Natural killer cell (primary cell): Measurements from ENCODE around the gene MBP. TPM values are rescaled to one million over a fixed set of nuclear protein-coding genes. Genes with fewer than 3 reads are reported as not detected.

Experiments used
- ATAC-seq, 3 donors: fragments of 150-1000 bp in 2 of 3; fragments of 200-7000 bp in 1 of 3; cut with Tn5 transposase; 1 replicate in 1 of 3; 2 replicates in 2 of 3; pipeline ENCODE4 v1.10.0; 2021; ENCODE audit warnings: mild to moderate bottlenecking in 2 of 3, moderate library complexity in 2 of 3
- DNase-seq, 2 donors: peaks; one replicate each; pipeline versions ENCODE4 v3.0.0 to v3.0.0-alpha.2; 2013 to 2021; ENCODE audit warnings: mixed read lengths in 1 of 2
- H3K27ac ChIP-seq: one replicate; pipeline ENCODE4 v1.5.1; 2013; ENCODE audit warnings: mild to moderate bottlenecking, low read length
- H3K27me3 ChIP-seq: one replicate; pipeline ENCODE4 v1.6.1; 2013; ENCODE audit warnings: low read length; ENCODE audit not compliant: control insufficient read depth, insufficient read depth
- H3K36me3 ChIP-seq: one replicate; pipeline ENCODE4 v1.6.1; 2013; ENCODE audit warnings: low read length; ENCODE audit not compliant: control insufficient read depth, insufficient read depth
- H3K4me1 ChIP-seq: one replicate; pipeline ENCODE4 v1.6.1; 2013; ENCODE audit warnings: low read length; ENCODE audit not compliant: control insufficient read depth, insufficient read depth
- H3K4me3 ChIP-seq: one replicate; pipeline ENCODE4 v1.5.1; 2013; ENCODE audit warnings: low read length
- H3K9me3 ChIP-seq: one replicate; pipeline ENCODE4 v1.6.1; 2013; ENCODE audit warnings: low read length; ENCODE audit not compliant: control insufficient read depth, insufficient read depth
- H3K27ac Mint-ChIP-seq, 2 donors: one replicate each; pipeline ENCODE4 v1.8.0; 2022; ENCODE audit warnings: mild to moderate bottlenecking in 2 of 2, mixed read lengths in 2 of 2, moderate library complexity in 1 of 2
- H3K27me3 Mint-ChIP-seq, 2 donors: one replicate each; pipeline ENCODE4 v1.8.0; 2022; ENCODE audit warnings: low read depth in 2 of 2, mixed read lengths in 2 of 2
- H3K36me3 Mint-ChIP-seq: one replicate; pipeline ENCODE4 v1.8.0; 2022; ENCODE audit warnings: mixed read lengths
- H3K4me1 Mint-ChIP-seq, 2 donors: one replicate each; pipeline ENCODE4 v1.8.0; 2022; ENCODE audit warnings: mixed read lengths in 2 of 2
- H3K4me3 Mint-ChIP-seq: one replicate; pipeline ENCODE4 v1.8.0; 2022; ENCODE audit warnings: mild to moderate bottlenecking, moderate library complexity, mixed read lengths
- H3K9me3 Mint-ChIP-seq, 2 donors: one replicate each; pipeline ENCODE4 v1.8.0; 2022; ENCODE audit warnings: mixed read lengths in 2 of 2
- CTCF ChIP-seq: fragments of 200-600 bp; IDR thresholded peaks from one replicate; pipeline ENCODE4 v1.8.0; 2022; ENCODE audit warnings: antibody characterized with exemption
- WGBS: methylation state at CpG from one replicate; pipeline ENCODE4 v1.1.7; 2013; ENCODE audit warnings: missing lambda C conversion rate; ENCODE audit not compliant: insufficient coverage; 5-methylcytosine and 5-hydroxymethylcytosine counted together
- intact Hi-C: fragments of 100-400 bp; cut with micrococcal nuclease; formaldehyde crosslinking; loops from one replicate; pipeline ENCODE4 v1.14.2; 2022
- total RNA-seq, 4 donors: library from RNA; stranded (reverse); fragments of 120-200 nt in 1 of 4; gene quantifications; one replicate each; pipeline versions ENCODE4 v1.2.3 to v1.2.4, GENCODE V29; 2013 to 2022

Gene MBP
- total RNA-seq, 3 donors from 2014 or later (not counting 1 experiment from before 2014, with no cell fraction given), result 183 to 344 (median 325) TPM

GRCh38 chr18:76985951-76986236, 146.7 kb downstream of the MBP start:
- Mint-ChIP-seq H3K4me3 (no peak overlapping the region), H3K27me3 (no peaks in the 10 kb centered on the region), H3K36me3 (no peaks in the 10 kb centered on the region), H3K27ac (no peak overlapping the region), H3K4me1 (peaks cover 13 to 17% of the 10 kb centered on the region in 2 donors), H3K9me3 (no peaks in the 10 kb centered on the region)
- Histone ChIP-seq H3K9me3 (no peaks in the 10 kb centered on the region), H3K4me1 (peaks cover 5% of the 10 kb centered on the region), H3K27me3 (no peaks in the 10 kb centered on the region), H3K36me3 (no peaks in the 10 kb centered on the region), H3K4me3 (no peak overlapping the region), H3K27ac (no peak overlapping the region)
- ATAC-seq, result no peak
- intact Hi-C loops, result no loop called here
- TF ChIP-seq CTCF, result no peak
- DNase-seq, result no peak
- WGBS, result 93% methylated on average over 9 of the region's 9 CpGs

GRCh38 chr18:76985156-76985950, 147.2 kb downstream of the MBP start:
- Mint-ChIP-seq H3K27ac (no peak overlapping the region), H3K27me3 (no peaks in the 10 kb centered on the region), H3K9me3 (no peaks in the 10 kb centered on the region), H3K36me3 (no peaks in the 10 kb centered on the region), H3K4me3 (no peak overlapping the region), H3K4me1 (peaks cover 8 to 12% of the 10 kb centered on the region in 2 donors)
- Histone ChIP-seq H3K4me1 (peaks cover 5% of the 10 kb centered on the region), H3K36me3 (no peaks in the 10 kb centered on the region), H3K27ac (no peak overlapping the region), H3K27me3 (no peaks in the 10 kb centered on the region), H3K4me3 (no peak overlapping the region), H3K9me3 (no peaks in the 10 kb centered on the region)
- DNase-seq, result no peak
- whole genome bisulfite sequencing, result 95% methylated on average over 27 of the region's 27 CpGs
- TF ChIP-seq CTCF, result no peak
- ATAC-seq, result no peak
- intact Hi-C loops, result no loop called here

DNA sequence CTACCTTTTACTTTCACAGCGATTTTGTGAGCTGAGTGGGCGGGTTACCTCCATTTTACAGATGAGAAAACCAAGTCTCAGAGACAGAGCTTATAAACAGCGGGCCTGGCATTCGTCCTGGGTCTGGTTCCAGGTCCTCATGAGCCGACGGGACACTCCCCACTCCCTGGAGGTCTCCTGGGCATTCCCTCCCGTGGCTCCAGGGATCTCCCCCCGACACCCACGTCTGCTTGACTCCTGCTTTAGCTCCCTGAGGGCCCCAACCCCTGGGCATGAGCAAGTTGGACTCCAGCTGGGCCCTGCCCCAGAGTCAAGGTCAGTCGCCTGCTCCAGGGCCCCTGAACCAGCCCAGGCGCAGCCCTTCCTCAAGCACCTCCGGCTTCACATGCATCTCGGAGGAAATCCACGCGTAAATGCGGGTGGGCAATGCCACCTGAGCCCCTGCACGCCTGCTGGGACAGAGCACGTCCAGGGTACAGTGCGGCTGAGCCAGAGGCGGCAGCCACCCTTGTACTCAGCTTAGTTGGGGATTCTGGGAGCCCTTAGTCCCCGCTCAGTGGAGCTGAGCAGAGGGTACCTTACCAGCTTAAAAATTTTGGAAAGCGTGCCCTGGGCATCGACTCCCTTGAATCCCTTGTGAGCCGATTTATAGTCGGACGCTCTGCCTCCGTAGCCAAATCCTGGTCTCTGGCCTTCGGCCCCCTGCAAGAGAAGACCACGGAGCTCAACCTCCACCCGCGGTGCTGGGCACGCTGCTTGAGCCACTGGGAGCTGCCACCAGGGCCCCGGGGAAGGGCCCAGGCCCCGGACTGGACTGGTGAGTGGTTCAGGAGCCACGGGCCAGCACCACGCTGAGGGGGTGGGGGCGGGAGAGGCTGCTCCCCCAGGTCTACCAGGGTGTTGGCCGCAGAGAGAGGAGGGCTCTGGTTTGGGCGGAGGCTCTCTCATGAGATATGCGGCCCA, 148.1 kb downstream of the MBP start:
- Histone ChIP-seq H3K9me3 (no peaks in the 10 kb centered on the region), H3K36me3 (no peaks in the 10 kb centered on the region), H3K4me3 (no peak overlapping the region), H3K27ac (no peak overlapping the region), H3K27me3 (no peaks in the 10 kb centered on the region), H3K4me1 (peaks cover 5% of the 10 kb centered on the region)
- H3K27ac Mint-ChIP-seq, result no peak overlapping the region
- H3K9me3 Mint-ChIP-seq, result no peaks in the 10 kb centered on the region
- ATAC-seq (no peak), DNase-seq (no peak)
- H3K4me3 Mint-ChIP-seq, result no peak overlapping the region
- peaks cover 5 to 8% of the 10 kb centered on the region in 2 donors for H3K4me1 Mint-ChIP-seq
- no peaks in the 10 kb centered on the region for H3K27me3 Mint-ChIP-seq
- intact Hi-C loops, result no loop called here
- TF ChIP-seq CTCF, result no peak
- 96% methylated on average over 40 of the region's 40 CpGs for whole genome bisulfite sequencing
- no peaks in the 10 kb centered on the region for H3K36me3 Mint-ChIP-seq
